Keratinocyte (primary cell): ENCODE results near the gene FBXL12. TPM values are rescaled to one million over a fixed set of nuclear protein-coding genes. Genes with fewer than 3 reads are reported as not detected.

Experiments used
- DNase-seq: peaks from one replicate; pipeline ENCODE4 v3.0.0-alpha.2; 2011; ENCODE audit warnings: low read depth, missing footprints, low spot score
- FAIRE-seq: peaks from 2 replicates; lab custom pipeline; 2011; peaks lifted over from hg19 to GRCh38; lab: Jason Lieb, UNC
- H2AFZ ChIP-seq: 2 replicates; pipeline ENCODE4 v1.6.0; 2012; ENCODE audit warnings: low read length, control low read depth, inconsistent platforms; ENCODE audit not compliant: control insufficient read depth
- H3K27ac ChIP-seq: 2 replicates; pipeline ENCODE4 v1.5.1; 2011; ENCODE audit warnings: low read length; ENCODE audit not compliant: control insufficient read depth, insufficient read depth
- H3K27me3 ChIP-seq: 3 replicates; pipeline ENCODE4 v1.6.0; 2011; ENCODE audit warnings: low read length; ENCODE audit not compliant: control insufficient read depth, insufficient read depth; ENCODE audit errors: extremely low read depth
- H3K36me3 ChIP-seq, 2 experiments: 2 replicates in 1 of 2; 3 replicates in 1 of 2; pipeline ENCODE4 v1.5.1; 2011; ENCODE audit warnings: low read length in 2 of 2, mild to moderate bottlenecking in 1 of 2; ENCODE audit not compliant: control insufficient read depth in 2 of 2, insufficient read depth in 2 of 2; ENCODE audit errors: extremely low read depth in 1 of 2
- H3K4me1 ChIP-seq: 3 replicates; pipeline ENCODE4 v1.5.1; 2011; ENCODE audit warnings: low read length; ENCODE audit not compliant: control insufficient read depth, insufficient read depth; ENCODE audit errors: extremely low read depth
- H3K4me2 ChIP-seq: 3 replicates; pipeline ENCODE4 v1.6.0; 2011; ENCODE audit warnings: low read depth, low read length; ENCODE audit not compliant: control insufficient read depth, insufficient read depth; ENCODE audit errors: extremely low read depth
- H3K4me3 ChIP-seq, 3 experiments: fragments of 200-600 bp in 1 of 3; sonication (generic) in 1 of 3; 2 replicates in 2 of 3; 3 replicates in 1 of 3; pipeline ENCODE4 v1.5.1; 2011 to 2016; ENCODE audit warnings: low read length in 3 of 3, mild to moderate bottlenecking in 3 of 3, control low read depth in 2 of 3, inconsistent platforms in 1 of 3, low read depth in 1 of 3, mixed read lengths in 1 of 3, mixed run types in 1 of 3, moderate library complexity in 1 of 3; ENCODE audit not compliant: control insufficient read depth in 2 of 3, insufficient read depth in 2 of 3; ENCODE audit errors: extremely low read depth in 1 of 3
- H3K79me2 ChIP-seq: 2 replicates; pipeline ENCODE4 v1.6.0; 2012; ENCODE audit warnings: low read length; ENCODE audit not compliant: control insufficient read depth, insufficient read depth
- H3K9ac ChIP-seq: 3 replicates; pipeline ENCODE4 v1.6.0; 2011; ENCODE audit warnings: low read length; ENCODE audit not compliant: control insufficient read depth, insufficient read depth; ENCODE audit errors: extremely low read depth
- H3K9me1 ChIP-seq: 3 replicates; pipeline ENCODE4 v1.6.0; 2011; ENCODE audit warnings: low read length; ENCODE audit not compliant: control insufficient read depth, insufficient read depth; ENCODE audit errors: extremely low read depth
- H3K9me3 ChIP-seq: 2 replicates; pipeline ENCODE4 v1.5.1; 2012; ENCODE audit warnings: low read depth, low read length; ENCODE audit not compliant: control insufficient read depth
- H4K20me1 ChIP-seq: 3 replicates; pipeline ENCODE4 v1.6.0; 2011; ENCODE audit warnings: low read length; ENCODE audit not compliant: control insufficient read depth, insufficient read depth; ENCODE audit errors: extremely low read depth
- EZH2 ChIP-seq: IDR thresholded peaks from one replicate; pipeline ENCODE4 v1.6.1; 2012; ENCODE audit warnings: inconsistent platforms, mild to moderate bottlenecking, low read length, moderate library complexity
- dilution Hi-C: fragments of 300-500 bp; cut with MboI; formaldehyde crosslinking; loops from one replicate; pipeline ENCODE4 v1.7.0; 2020; ENCODE audit warnings: low sequenced_read_pairs; ENCODE audit not compliant: extremely low pct_ligation_motif_present
- polyA plus RNA-seq, 5 experiments: library from polyadenylated mRNA; depleted of rRNA in 3 of 5; stranded (reverse) in 3 of 5; stranded (forward) in 1 of 5; unstranded in 1 of 5; fragments of >200 nt; gene quantifications; 1 replicate in 1 of 5; 2 replicates in 3 of 5; 3 replicates in 1 of 5; pipeline versions ENCODE4 v1.2.1 to v1.2.3, GENCODE V29; 2011 to 2012; ENCODE audit warnings: missing spikeins in 2 of 5, low read depth in 1 of 5, low replicate concordance in 1 of 5
- TF ChIP-seq, protein P1 (sequence below), 3 experiments: IDR thresholded peaks in 1 of 3; conservative IDR thresholded peaks in 1 of 3; optimal IDR thresholded peaks in 1 of 3; 2 replicates in 2 of 3; 3 replicates in 1 of 3; pipeline versions ENCODE3 to v1.5.1; 2011; ENCODE audit warnings: low read length in 3 of 3, mild to moderate bottlenecking in 3 of 3, moderate library complexity in 2 of 3, control low read depth in 1 of 3, inconsistent platforms in 1 of 3; ENCODE audit not compliant: insufficient read depth in 2 of 3; ENCODE audit errors: extremely low read depth in 1 of 3

The FBXL12 gene
- polyA plus RNA-seq, 1 donor (not counting 4 experiments of a cell fraction or from before 2014, with no cell fraction given) = 12.6 TPM

DNA sequence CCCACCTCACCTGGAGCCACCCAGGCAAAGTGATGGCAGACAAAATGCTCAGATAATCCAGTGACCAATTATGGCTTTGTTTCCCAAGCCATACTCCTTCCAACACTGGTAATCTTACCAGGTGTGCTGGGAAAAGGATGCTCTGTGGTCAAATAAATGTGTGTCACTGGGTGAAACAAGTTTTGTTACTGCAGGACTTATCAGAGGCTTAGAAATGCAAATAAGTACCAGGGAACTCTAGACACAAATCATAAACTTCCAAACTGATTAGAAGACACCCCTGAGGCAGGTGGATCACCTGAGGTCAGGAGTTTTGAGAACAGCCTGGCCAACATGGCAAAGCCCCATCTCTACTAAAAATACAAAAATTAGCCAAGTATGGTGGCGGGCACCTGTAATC is 42.6 kb upstream of the FBXL12 start:
- TF ChIP-seq EZH2 = no peak
- TF ChIP-seq, protein P1, sequence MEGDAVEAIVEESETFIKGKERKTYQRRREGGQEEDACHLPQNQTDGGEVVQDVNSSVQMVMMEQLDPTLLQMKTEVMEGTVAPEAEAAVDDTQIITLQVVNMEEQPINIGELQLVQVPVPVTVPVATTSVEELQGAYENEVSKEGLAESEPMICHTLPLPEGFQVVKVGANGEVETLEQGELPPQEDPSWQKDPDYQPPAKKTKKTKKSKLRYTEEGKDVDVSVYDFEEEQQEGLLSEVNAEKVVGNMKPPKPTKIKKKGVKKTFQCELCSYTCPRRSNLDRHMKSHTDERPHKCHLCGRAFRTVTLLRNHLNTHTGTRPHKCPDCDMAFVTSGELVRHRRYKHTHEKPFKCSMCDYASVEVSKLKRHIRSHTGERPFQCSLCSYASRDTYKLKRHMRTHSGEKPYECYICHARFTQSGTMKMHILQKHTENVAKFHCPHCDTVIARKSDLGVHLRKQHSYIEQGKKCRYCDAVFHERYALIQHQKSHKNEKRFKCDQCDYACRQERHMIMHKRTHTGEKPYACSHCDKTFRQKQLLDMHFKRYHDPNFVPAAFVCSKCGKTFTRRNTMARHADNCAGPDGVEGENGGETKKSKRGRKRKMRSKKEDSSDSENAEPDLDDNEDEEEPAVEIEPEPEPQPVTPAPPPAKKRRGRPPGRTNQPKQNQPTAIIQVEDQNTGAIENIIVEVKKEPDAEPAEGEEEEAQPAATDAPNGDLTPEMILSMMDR (optimal IDR thresholded peaks at IDR 0.05 in 1 of 3, IDR thresholded peaks at IDR 0.05 in 1 of 3, conservative IDR thresholded peaks at IDR 0.05 in 1 of 3; ENCODE audit: extremely low read depth in 1 of 3, insufficient read depth in 2 of 3, low read length in 3 of 3) = no peak
- no peaks in the 10 kb centered on the region for H4K20me1 ChIP-seq
- peaks cover 9% of the 10 kb centered on the region for H3K27me3 ChIP-seq
- H3K9me3 ChIP-seq = no peaks in the 10 kb centered on the region
- H3K9me1 ChIP-seq = no peaks in the 10 kb centered on the region
- H3K9ac ChIP-seq = no peak overlapping the region
- H3K79me2 ChIP-seq = no peaks in the 10 kb centered on the region
- peaks cover 11% of the 10 kb centered on the region for H3K4me1 ChIP-seq
- no peaks in the 10 kb centered on the region for H3K36me3 ChIP-seq
- no peak for DNase-seq
- no peak for FAIRE-seq
- dilution Hi-C loops = no loop called here
- no peak overlapping the region for H3K4me3 ChIP-seq
- no peak overlapping the region for H3K4me2 ChIP-seq
- H2AFZ ChIP-seq = no peak overlapping the region
- H3K27ac ChIP-seq = no peak overlapping the region

DNA sequence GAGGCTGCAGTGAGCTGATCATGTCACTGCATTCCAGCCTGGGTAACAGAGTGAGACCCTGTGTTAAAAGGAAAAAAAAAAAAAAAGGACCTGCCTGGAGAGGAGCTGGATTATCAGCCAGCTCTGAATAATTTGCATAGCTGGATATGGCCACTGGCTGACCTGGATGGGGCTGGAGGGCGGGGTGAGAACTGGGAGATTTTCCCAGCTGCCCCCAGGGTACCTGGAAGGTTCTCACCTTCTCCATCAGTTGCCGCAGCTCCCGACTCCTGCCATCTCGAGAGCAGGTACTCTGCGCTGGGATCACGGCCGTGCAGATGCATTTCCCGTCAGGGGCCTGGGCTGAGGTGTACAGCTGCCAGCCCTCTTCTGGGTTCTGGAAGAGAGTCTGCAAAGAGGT is 41.5 kb upstream of the FBXL12 start:
- FAIRE-seq (no peak), DNase-seq (no peak)
- dilution Hi-C loops = no loop called here
- no peaks in the 10 kb centered on the region for H3K79me2 ChIP-seq
- no peak overlapping the region for H3K4me2 ChIP-seq
- no peaks in the 10 kb centered on the region for H3K36me3 ChIP-seq
- H3K27ac ChIP-seq = no peak overlapping the region
- H3K4me1 ChIP-seq = peaks cover 11% of the 10 kb centered on the region
- H4K20me1 ChIP-seq = no peaks in the 10 kb centered on the region
- no peak overlapping the region for H3K4me3 ChIP-seq
- TF ChIP-seq EZH2 = no peak
- TF ChIP-seq, protein P1 (optimal IDR thresholded peaks at IDR 0.05 in 1 of 3, IDR thresholded peaks at IDR 0.05 in 1 of 3, conservative IDR thresholded peaks at IDR 0.05 in 1 of 3; ENCODE audit: extremely low read depth in 1 of 3, insufficient read depth in 2 of 3, low read length in 3 of 3) = no peak
- H2AFZ ChIP-seq = no peak overlapping the region
- no peaks in the 10 kb centered on the region for H3K9me1 ChIP-seq
- no peaks in the 10 kb centered on the region for H3K9me3 ChIP-seq
- peaks cover 9% of the 10 kb centered on the region for H3K27me3 ChIP-seq
- H3K9ac ChIP-seq = no peak overlapping the region
